ENCODE data around the gene PYDC1. TPM values are rescaled to one million over a fixed set of nuclear protein-coding genes. Genes with fewer than 3 reads are reported as not detected.
"Not testable (repeated sequence)": the region's sequence is repeated elsewhere in the genome, so short reads cannot be mapped to it uniquely, and the experiment has no call there.

The PYDC1 gene
- total RNA-seq, 4 donors from 2014 or later = not detected

- intact Hi-C loops (cut with DNase I; ENCODE audit: low total_unique reads) = no loop called here
- Histone ChIP-seq H3K4me3 (peak overlapping the region; percentile 78 to 95), H3K9me3 (no peaks in the 10 kb centered on the region), H3K4me1 (peaks cover 10 to 13% of the 10 kb centered on the region in 2 donors), H3K36me3 (no peaks in the 10 kb centered on the region), H3K27me3 (no peaks in the 10 kb centered on the region), H3K27ac (peak overlapping the region; percentile 94 to 99)
- TF ChIP-seq CTCF (IDR thresholded peaks at IDR 0.05) (no peak), POLR2A (IDR thresholded peaks at IDR 0.05) (peak in 1 of 2 donors; percentile 25)
- no peak for DNase-seq
These were observed 37.7 kb downstream of the PYDC1 start for GRCh38 chr16:31179219-31179746.

GRCh38 chr16:31177136-31177535 is 39.8 kb downstream of the PYDC1 start:
- Histone ChIP-seq H3K27ac (no peak overlapping the region), H3K4me1 (peaks cover 0 to 5% of the 10 kb centered on the region in 2 donors), H3K36me3 (no peaks in the 10 kb centered on the region), H3K9me3 (no peaks in the 10 kb centered on the region), H3K4me3 (no peak overlapping the region), H3K27me3 (no peaks in the 10 kb centered on the region)
- DNase-seq = no peak
- intact Hi-C loops (cut with DNase I; ENCODE audit: low total_unique reads) = no loop called here
- no peak for TF ChIP-seq POLR2A (IDR thresholded peaks at IDR 0.05)
- no peak for TF ChIP-seq CTCF (IDR thresholded peaks at IDR 0.05)

GRCh38 chr16:31170048-31170447 is 46.9 kb downstream of the PYDC1 start:
- H3K4me3 ChIP-seq; H3K27ac ChIP-seq; H3K36me3 ChIP-seq; DNase-seq; H3K9me3 ChIP-seq; H3K4me1 ChIP-seq; intact Hi-C loops (cut with DNase I; ENCODE audit: low total_unique reads); H3K27me3 ChIP-seq: not testable (repeated sequence)

GRCh38 chr16:31168848-31169247 is 48.1 kb downstream of the PYDC1 start:
- intact Hi-C loops (cut with DNase I; ENCODE audit: low total_unique reads) = no loop called here
- no peak for TF ChIP-seq POLR2A (IDR thresholded peaks at IDR 0.05)
- no peak for TF ChIP-seq CTCF (IDR thresholded peaks at IDR 0.05)
- DNase-seq = no peak
- Histone ChIP-seq H3K4me1 (no peaks in the 10 kb centered on the region), H3K27ac (no peak overlapping the region), H3K4me3 (no peak overlapping the region), H3K9me3 (no peaks in the 10 kb centered on the region), H3K27me3 (no peaks in the 10 kb centered on the region), H3K36me3 (no peaks in the 10 kb centered on the region)

GRCh38 chr16:31167315-31167714 is 49.6 kb downstream of the PYDC1 start:
- H3K36me3 ChIP-seq = no peaks in the 10 kb centered on the region
- no peak for DNase-seq
- H3K4me1 ChIP-seq = no peaks in the 10 kb centered on the region
- H3K27ac ChIP-seq = no peak overlapping the region
- H3K9me3 ChIP-seq = no peaks in the 10 kb centered on the region
- H3K27me3 ChIP-seq = no peaks in the 10 kb centered on the region
- H3K4me3 ChIP-seq = no peak overlapping the region
- TF ChIP-seq POLR2A (IDR thresholded peaks at IDR 0.05) = no peak
- TF ChIP-seq CTCF (IDR thresholded peaks at IDR 0.05) = no peak
- intact Hi-C loops (cut with DNase I; ENCODE audit: low total_unique reads) = no loop called here

Small RNA genes within 50 kb of the gene (small RNA-seq; reads per million reads assigned to genes)
- not detected for gene NDUFA3P6

Other genes starting within 250 kb of the PYDC1 start
- gene HSD3B7, start 231.9 kb downstream of the PYDC1 start, total RNA-seq = 10 to 100 TPM in 2 of 4 donors, 1 to 10 TPM in 2; 7.2 to 18.0 (median 11.3) TPM
- gene STX1B, start 206.5 kb downstream of the PYDC1 start, total RNA-seq = 1 to 10 TPM in 3 of 4 donors, under 1 TPM in 1; 0.88 to 2.6 (median 2.5) TPM
- 100 to 1,000 TPM in 1 of 4 donors, 10 to 100 TPM in 3; 26.2 to 114 (median 85.1) TPM for gene STX4, start 183.6 kb downstream of the PYDC1 start, total RNA-seq
- 10 to 100 TPM in 1 of 4 donors, 1 to 10 TPM in 3; 4.4 to 20.6 (median 6.4) TPM for gene ZNF668, start 142.9 kb downstream of the PYDC1 start, total RNA-seq
- 10 to 100 TPM in 3 of 4 donors, 1 to 10 TPM in 1; 3.3 to 17.3 (median 15.1) TPM for gene ZNF646, start 142.7 kb downstream of the PYDC1 start, total RNA-seq
- gene PRSS53, start 128.2 kb downstream of the PYDC1 start, total RNA-seq = 1 to 10 TPM in 2 of 4 donors, under 1 TPM in 1, not detected in 1; under 0.01 to 5.5 (median 2.4) TPM
- gene VKORC1, start 122.3 kb downstream of the PYDC1 start, total RNA-seq = 10 to 100 TPM; 68.7 to 81.8 (median 73.5) TPM
- 10 to 100 TPM; 15.3 to 32.1 (median 21.9) TPM for gene BCKDK, start 108.7 kb downstream of the PYDC1 start, total RNA-seq
- 100 to 1,000 TPM in 1 of 4 donors, 10 to 100 TPM in 3; 63.0 to 101 (median 77.8) TPM for gene KAT8, start 99.5 kb downstream of the PYDC1 start, total RNA-seq
- 1 to 10 TPM in 1 of 4 donors, under 1 TPM in 1, not detected in 2; 0.26 to 8.7 TPM for gene PRSS8, start 81.4 kb downstream of the PYDC1 start, total RNA-seq
- gene PRSS36, start 67.1 kb downstream of the PYDC1 start, total RNA-seq = under 1 TPM in 2 of 4 donors, not detected in 2; 0.48 to 0.76 TPM
- 100 to 1,000 TPM in 2 of 4 donors, 10 to 100 TPM in 2; 21.5 to 356 (median 109) TPM for gene FUS, start 37.0 kb downstream of the PYDC1 start, total RNA-seq
- gene PYCARD, start 14.4 kb downstream of the PYDC1 start, total RNA-seq = 10 to 100 TPM; 12.7 to 87.1 (median 18.0) TPM
- under 1 TPM in 1 of 4 donors, not detected in 3; under 0.01 TPM for gene TRIM72, start 3.0 kb downstream of the PYDC1 start, total RNA-seq
- 1 to 10 TPM; 3.1 to 7.9 (median 5.1) TPM for gene ITGAM, start 42.8 kb upstream of the PYDC1 start, total RNA-seq
- gene ITGAX, start 138.0 kb upstream of the PYDC1 start, total RNA-seq = 1 to 10 TPM in 3 of 4 donors, not detected in 1; 1.4 to 3.5 (median 2.6) TPM
- gene ITGAD, start 176.2 kb upstream of the PYDC1 start, total RNA-seq = under 1 TPM in 1 of 4 donors, not detected in 3; 0.12 TPM
- not detected for gene COX6A2, start 211.2 kb upstream of the PYDC1 start, total RNA-seq
- 1 to 10 TPM in 3 of 4 donors, not detected in 1; 1.0 to 3.3 (median 1.5) TPM for gene ZNF843, start 225.7 kb upstream of the PYDC1 start, total RNA-seq
- gene ARMC5, start 242.4 kb upstream of the PYDC1 start, total RNA-seq = 10 to 100 TPM in 2 of 4 donors, 1 to 10 TPM in 2; 2.1 to 12.7 (median 8.0) TPM

All from uterus (tissue), 4 donors.